ENCODE results near the gene NACC1.

DNA sequence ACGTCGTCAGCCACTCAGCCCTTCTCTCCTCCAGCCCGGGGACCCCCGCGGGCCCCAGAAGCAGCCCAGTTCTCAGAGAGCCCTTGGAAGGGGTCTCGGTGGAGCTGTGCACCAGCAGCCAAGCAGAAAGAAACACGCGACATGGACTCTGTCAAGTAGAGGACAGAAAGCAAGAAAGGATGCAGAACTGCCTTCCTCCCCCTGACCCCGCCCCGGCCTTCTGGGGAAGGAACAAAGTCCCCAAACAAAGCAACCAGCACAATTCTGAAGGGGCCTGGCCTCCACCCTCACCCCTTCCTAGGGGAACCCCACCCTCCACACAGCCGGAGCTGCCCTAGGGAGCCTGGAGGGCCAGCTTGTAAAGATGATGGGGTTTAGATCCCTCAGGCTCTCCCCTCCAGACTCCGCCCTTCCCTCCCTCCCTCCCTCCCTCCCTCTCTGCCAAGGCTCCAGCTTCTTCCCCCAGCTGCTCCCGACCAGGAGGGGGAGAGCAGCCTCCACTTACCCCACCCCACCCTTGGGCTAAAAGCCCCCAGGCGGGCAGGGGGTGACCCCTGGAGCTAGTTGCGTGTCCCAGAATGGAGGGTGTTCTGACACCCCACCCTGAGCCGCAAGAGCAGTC, 23.2 kb upstream of the NACC1 start:
- TF ChIP-seq, protein P1, sequence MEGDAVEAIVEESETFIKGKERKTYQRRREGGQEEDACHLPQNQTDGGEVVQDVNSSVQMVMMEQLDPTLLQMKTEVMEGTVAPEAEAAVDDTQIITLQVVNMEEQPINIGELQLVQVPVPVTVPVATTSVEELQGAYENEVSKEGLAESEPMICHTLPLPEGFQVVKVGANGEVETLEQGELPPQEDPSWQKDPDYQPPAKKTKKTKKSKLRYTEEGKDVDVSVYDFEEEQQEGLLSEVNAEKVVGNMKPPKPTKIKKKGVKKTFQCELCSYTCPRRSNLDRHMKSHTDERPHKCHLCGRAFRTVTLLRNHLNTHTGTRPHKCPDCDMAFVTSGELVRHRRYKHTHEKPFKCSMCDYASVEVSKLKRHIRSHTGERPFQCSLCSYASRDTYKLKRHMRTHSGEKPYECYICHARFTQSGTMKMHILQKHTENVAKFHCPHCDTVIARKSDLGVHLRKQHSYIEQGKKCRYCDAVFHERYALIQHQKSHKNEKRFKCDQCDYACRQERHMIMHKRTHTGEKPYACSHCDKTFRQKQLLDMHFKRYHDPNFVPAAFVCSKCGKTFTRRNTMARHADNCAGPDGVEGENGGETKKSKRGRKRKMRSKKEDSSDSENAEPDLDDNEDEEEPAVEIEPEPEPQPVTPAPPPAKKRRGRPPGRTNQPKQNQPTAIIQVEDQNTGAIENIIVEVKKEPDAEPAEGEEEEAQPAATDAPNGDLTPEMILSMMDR (IDR thresholded peaks at IDR 0.05; ENCODE audit: extremely low read depth in 1 of 2, insufficient read depth in 1 of 2, low read depth in 1 of 2, low read length in 2 of 2) = no peak
- TF ChIP-seq EZH2 (IDR thresholded peaks at IDR 0.05; ENCODE audit: borderline replicate concordance, low read depth, low read length, severe bottlenecking) (no peak), POLR2A (IDR thresholded peaks at IDR 0.05; ENCODE audit: low read depth, low read length) (no peak)
